ENCODE results near the gene ELL2. TPM values are rescaled to one million over a fixed set of nuclear protein-coding genes. Genes with fewer than 3 reads are reported as not detected.
A peak's percentile ranks its signal among the peaks of the same experiment; 100 is the strongest.

ELL2 gene
- total and polyA plus RNA-seq, 2 of the 13 experiments (the other 11 are each of a cell fraction or from before 2014, with no cell fraction given), result 78.9 to 97.1 TPM

GRCh38 chr5:95857185-95857945 is 104.3 kb downstream of the ELL2 start (continued):
- TF ChIP-seq MYC (CRISPR knock-in tag; IDR thresholded peaks at IDR 0.05; ENCODE audit: borderline replicate concordance), result peak; percentile 80
- TF ChIP-seq MIER3 (CRISPR knock-in tag; IDR thresholded peaks at IDR 0.05; ENCODE audit: borderline replicate concordance), result peak; percentile 62
- no peak for TF ChIP-seq THAP8 (CRISPR knock-in tag; IDR thresholded peaks at IDR 0.05; ENCODE audit: borderline replicate concordance)
- TF ChIP-seq ONECUT2 (CRISPR knock-in tag; IDR thresholded peaks at IDR 0.05), result peak; percentile 42; the same call in 1 of the 2 replicates
- no peak for TF ChIP-seq IKZF4 (CRISPR knock-in tag; IDR thresholded peaks at IDR 0.05; ENCODE audit: borderline replicate concordance, low read depth, not compliant biosample characterization)
- no peak for TF ChIP-seq NR1H2 (CRISPR knock-in tag; IDR thresholded peaks at IDR 0.05; ENCODE audit: borderline replicate concordance, low read depth)
- no peak for TF ChIP-seq PBX3 (CRISPR knock-in tag; IDR thresholded peaks at IDR 0.05; ENCODE audit: borderline replicate concordance)
- no peak for TF ChIP-seq RBFOX2 (IDR thresholded peaks at IDR 0.05; ENCODE audit: low read depth, low read length)
- no peak for TF ChIP-seq FIP1L1 (IDR thresholded peaks at IDR 0.05; ENCODE audit: borderline replicate concordance, insufficient read depth, low read depth, low read length)
- no peak for TF ChIP-seq FOXA1 (IDR thresholded peaks at IDR 0.05)
- TF ChIP-seq FOXA1 (CRISPR knock-in tag; IDR thresholded peaks at IDR 0.05), result peak; percentile 84
- TF ChIP-seq MXD1 (CRISPR knock-in tag; IDR thresholded peaks at IDR 0.05), result 0 out of 2 replicates have a peak, but pooled peaks have one; percentile 55
- no peak for TF ChIP-seq GTF2F1 (IDR thresholded peaks at IDR 0.05; ENCODE audit: low read length)
- TF ChIP-seq ZNF710 (CRISPR knock-in tag; IDR thresholded peaks at IDR 0.05; ENCODE audit: borderline replicate concordance), result peak; percentile 87; the same call in 1 of the 2 replicates
- TF ChIP-seq SP5 (CRISPR knock-in tag; IDR thresholded peaks at IDR 0.05; ENCODE audit: borderline replicate concordance, low read depth), result no peak; the same call in none of the 2 replicates
- no peak for TF ChIP-seq NBN (conservative IDR thresholded peaks at IDR 0.05)
- no peak for TF ChIP-seq BCLAF1 (IDR thresholded peaks at IDR 0.05)

Measured in HepG2 (cell line).